ENCODE measurements around the gene C2. TPM values are rescaled to one million over a fixed set of nuclear protein-coding genes. Genes with fewer than 3 reads are reported as not detected.

Gene C2
- total RNA-seq, 1 experiment from 2014 or later: 1.3 TPM

DNA sequence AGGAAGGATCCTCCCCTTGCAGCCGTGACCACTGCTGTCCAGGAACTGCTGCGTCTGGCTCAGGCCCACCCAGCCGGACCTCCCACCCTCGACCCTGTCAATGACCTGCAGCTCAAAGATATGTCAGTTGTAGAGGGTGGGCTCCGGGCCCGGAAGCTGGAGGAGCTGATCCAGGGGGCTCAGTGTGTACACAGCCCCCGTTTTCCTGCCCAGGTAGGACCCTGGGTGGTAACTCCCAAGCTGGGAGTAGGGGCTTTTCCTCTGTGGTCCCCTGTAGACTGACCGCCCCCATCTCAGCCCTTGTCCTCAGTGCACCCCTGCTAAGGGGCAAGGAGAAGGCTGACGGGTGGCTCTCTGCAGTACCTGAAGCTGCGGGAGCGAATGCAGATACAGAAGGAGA lies 40.8 kb downstream of the C2 start:
- POLR2A ChIA-PET: no interaction called here
- Mint-ChIP-seq H3K4me3 (no peak overlapping the region), H3K36me3 (peaks cover 45% of the 10 kb centered on the region), H3K9me3 (no peaks in the 10 kb centered on the region), H3K27ac (no peak overlapping the region), H3K27me3 (ENCODE audit: low read depth) (no peaks in the 10 kb centered on the region), H3K4me1 (peaks cover 11% of the 10 kb centered on the region)
- ATAC-seq (no peak), DNase-seq (ENCODE audit: low spot score) (no peak)
- TF ChIP-seq, protein P1, sequence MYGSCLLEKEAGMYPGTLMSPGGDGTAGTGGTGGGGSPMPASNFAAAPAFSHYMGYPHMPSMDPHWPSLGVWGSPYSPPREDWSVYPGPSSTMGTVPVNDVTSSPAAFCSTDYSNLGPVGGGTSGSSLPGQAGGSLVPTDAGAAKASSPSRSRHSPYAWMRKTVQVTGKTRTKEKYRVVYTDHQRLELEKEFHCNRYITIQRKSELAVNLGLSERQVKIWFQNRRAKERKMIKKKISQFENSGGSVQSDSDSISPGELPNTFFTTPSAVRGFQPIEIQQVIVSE (CRISPR knock-in tag; IDR thresholded peaks at IDR 0.05; ENCODE audit: borderline replicate concordance): no peak
- no peak for TF ChIP-seq EMX1 (CRISPR knock-in tag; IDR thresholded peaks at IDR 0.05)
- no peak for TF ChIP-seq ZNF121 (CRISPR knock-in tag; IDR thresholded peaks at IDR 0.05)
- no peak for TF ChIP-seq GABPB1 (CRISPR knock-in tag; IDR thresholded peaks at IDR 0.05)
- TF ChIP-seq, protein P2, sequence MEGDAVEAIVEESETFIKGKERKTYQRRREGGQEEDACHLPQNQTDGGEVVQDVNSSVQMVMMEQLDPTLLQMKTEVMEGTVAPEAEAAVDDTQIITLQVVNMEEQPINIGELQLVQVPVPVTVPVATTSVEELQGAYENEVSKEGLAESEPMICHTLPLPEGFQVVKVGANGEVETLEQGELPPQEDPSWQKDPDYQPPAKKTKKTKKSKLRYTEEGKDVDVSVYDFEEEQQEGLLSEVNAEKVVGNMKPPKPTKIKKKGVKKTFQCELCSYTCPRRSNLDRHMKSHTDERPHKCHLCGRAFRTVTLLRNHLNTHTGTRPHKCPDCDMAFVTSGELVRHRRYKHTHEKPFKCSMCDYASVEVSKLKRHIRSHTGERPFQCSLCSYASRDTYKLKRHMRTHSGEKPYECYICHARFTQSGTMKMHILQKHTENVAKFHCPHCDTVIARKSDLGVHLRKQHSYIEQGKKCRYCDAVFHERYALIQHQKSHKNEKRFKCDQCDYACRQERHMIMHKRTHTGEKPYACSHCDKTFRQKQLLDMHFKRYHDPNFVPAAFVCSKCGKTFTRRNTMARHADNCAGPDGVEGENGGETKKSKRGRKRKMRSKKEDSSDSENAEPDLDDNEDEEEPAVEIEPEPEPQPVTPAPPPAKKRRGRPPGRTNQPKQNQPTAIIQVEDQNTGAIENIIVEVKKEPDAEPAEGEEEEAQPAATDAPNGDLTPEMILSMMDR (IDR thresholded peaks at IDR 0.05): no peak
- CTCF ChIA-PET: interaction anchor here (1.0 to 1.2 kb wide), 2 partner anchors 9 to 16 kb away, joined by 3 read pairs; partner anchors contain the start of genes NELFE and SKIC2

DNA sequence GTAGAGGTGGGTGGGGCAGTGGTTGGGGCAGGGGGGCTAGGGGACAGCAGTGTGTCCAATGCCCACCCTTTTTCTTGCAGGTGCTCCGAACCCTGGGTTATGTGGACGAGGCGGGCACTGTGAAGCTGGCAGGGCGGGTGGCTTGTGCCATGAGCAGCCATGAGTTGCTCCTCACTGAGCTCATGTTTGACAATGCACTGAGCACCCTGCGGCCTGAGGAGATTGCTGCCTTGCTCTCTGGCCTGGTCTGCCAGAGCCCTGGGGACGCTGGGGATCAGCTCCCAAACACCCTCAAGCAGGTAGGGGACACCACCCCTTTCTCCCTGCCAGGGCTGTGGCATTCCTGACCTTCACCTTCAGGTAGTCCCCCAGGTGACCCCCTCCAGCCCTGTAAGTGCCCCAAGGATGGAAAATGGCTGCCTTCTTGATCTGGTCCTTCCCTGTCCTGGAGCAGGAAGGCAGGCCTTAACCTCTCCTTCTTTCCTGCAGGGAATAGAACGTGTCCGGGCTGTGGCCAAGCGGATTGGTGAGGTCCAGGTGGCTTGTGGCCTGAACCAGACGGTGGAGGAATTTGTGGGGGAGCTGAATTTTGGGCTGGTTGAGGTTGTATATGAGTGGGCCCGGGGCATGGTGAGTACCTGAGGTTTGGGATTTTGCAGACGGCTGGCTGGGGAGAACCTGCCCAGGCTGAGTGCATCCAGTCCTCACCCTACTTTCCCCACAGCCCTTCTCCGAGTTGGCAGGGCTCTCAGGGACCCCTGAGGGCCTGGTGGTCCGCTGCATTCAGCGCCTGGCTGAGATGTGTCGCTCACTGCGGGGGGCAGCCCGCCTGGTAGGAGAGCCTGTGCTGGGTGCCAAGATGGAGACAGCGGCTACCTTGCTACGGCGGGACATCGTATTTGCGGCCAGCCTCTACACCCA lies 41.5 kb downstream of the C2 start:
- Mint-ChIP-seq H3K27ac (no peak overlapping the region), H3K4me3 (no peak overlapping the region), H3K27me3 (ENCODE audit: low read depth) (no peaks in the 10 kb centered on the region), H3K4me1 (peaks cover 12% of the 10 kb centered on the region), H3K9me3 (no peaks in the 10 kb centered on the region), H3K36me3 (peaks cover 42% of the 10 kb centered on the region)
- CTCF ChIA-PET: interaction anchor here (1.0 to 1.2 kb wide), 2 partner anchors 10 to 17 kb away, joined by 3 read pairs; partner anchors contain the start of genes NELFE and SKIC2
- no peak for DNase-seq (ENCODE audit: low spot score)
- no peak for TF ChIP-seq ATF1 (CRISPR knock-in tag; IDR thresholded peaks at IDR 0.05)
- TF ChIP-seq, protein P3, sequence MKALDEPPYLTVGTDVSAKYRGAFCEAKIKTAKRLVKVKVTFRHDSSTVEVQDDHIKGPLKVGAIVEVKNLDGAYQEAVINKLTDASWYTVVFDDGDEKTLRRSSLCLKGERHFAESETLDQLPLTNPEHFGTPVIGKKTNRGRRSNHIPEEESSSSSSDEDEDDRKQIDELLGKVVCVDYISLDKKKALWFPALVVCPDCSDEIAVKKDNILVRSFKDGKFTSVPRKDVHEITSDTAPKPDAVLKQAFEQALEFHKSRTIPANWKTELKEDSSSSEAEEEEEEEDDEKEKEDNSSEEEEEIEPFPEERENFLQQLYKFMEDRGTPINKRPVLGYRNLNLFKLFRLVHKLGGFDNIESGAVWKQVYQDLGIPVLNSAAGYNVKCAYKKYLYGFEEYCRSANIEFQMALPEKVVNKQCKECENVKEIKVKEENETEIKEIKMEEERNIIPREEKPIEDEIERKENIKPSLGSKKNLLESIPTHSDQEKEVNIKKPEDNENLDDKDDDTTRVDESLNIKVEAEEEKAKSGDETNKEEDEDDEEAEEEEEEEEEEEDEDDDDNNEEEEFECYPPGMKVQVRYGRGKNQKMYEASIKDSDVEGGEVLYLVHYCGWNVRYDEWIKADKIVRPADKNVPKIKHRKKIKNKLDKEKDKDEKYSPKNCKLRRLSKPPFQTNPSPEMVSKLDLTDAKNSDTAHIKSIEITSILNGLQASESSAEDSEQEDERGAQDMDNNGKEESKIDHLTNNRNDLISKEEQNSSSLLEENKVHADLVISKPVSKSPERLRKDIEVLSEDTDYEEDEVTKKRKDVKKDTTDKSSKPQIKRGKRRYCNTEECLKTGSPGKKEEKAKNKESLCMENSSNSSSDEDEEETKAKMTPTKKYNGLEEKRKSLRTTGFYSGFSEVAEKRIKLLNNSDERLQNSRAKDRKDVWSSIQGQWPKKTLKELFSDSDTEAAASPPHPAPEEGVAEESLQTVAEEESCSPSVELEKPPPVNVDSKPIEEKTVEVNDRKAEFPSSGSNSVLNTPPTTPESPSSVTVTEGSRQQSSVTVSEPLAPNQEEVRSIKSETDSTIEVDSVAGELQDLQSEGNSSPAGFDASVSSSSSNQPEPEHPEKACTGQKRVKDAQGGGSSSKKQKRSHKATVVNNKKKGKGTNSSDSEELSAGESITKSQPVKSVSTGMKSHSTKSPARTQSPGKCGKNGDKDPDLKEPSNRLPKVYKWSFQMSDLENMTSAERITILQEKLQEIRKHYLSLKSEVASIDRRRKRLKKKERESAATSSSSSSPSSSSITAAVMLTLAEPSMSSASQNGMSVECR (CRISPR knock-in tag; IDR thresholded peaks at IDR 0.05; ENCODE audit: borderline replicate concordance): no peak
- TF ChIP-seq, protein P4, sequence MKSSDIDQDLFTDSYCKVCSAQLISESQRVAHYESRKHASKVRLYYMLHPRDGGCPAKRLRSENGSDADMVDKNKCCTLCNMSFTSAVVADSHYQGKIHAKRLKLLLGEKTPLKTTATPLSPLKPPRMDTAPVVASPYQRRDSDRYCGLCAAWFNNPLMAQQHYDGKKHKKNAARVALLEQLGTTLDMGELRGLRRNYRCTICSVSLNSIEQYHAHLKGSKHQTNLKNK (CRISPR knock-in tag; IDR thresholded peaks at IDR 0.05): no peak
- TF ChIP-seq CREM (CRISPR knock-in tag; IDR thresholded peaks at IDR 0.05): no peak
- no peak for TF ChIP-seq PRRX2 (CRISPR knock-in tag; IDR thresholded peaks at IDR 0.05)
- TF ChIP-seq, protein P5, sequence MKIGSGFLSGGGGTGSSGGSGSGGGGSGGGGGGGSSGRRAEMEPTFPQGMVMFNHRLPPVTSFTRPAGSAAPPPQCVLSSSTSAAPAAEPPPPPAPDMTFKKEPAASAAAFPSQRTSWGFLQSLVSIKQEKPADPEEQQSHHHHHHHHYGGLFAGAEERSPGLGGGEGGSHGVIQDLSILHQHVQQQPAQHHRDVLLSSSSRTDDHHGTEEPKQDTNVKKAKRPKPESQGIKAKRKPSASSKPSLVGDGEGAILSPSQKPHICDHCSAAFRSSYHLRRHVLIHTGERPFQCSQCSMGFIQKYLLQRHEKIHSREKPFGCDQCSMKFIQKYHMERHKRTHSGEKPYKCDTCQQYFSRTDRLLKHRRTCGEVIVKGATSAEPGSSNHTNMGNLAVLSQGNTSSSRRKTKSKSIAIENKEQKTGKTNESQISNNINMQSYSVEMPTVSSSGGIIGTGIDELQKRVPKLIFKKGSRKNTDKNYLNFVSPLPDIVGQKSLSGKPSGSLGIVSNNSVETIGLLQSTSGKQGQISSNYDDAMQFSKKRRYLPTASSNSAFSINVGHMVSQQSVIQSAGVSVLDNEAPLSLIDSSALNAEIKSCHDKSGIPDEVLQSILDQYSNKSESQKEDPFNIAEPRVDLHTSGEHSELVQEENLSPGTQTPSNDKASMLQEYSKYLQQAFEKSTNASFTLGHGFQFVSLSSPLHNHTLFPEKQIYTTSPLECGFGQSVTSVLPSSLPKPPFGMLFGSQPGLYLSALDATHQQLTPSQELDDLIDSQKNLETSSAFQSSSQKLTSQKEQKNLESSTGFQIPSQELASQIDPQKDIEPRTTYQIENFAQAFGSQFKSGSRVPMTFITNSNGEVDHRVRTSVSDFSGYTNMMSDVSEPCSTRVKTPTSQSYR (CRISPR knock-in tag; IDR thresholded peaks at IDR 0.05): no peak
- TF ChIP-seq, protein P6, sequence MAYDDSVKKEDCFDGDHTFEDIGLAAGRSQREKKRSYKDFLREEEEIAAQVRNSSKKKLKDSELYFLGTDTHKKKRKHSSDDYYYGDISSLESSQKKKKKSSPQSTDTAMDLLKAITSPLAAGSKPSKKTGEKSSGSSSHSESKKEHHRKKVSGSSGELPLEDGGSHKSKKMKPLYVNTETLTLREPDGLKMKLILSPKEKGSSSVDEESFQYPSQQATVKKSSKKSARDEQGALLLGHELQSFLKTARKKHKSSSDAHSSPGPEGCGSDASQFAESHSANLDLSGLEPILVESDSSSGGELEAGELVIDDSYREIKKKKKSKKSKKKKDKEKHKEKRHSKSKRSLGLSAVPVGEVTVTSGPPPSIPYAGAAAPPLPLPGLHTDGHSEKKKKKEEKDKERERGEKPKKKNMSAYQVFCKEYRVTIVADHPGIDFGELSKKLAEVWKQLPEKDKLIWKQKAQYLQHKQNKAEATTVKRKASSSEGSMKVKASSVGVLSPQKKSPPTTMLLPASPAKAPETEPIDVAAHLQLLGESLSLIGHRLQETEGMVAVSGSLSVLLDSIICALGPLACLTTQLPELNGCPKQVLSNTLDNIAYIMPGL (CRISPR knock-in tag; IDR thresholded peaks at IDR 0.05): no peak
- TF ChIP-seq NR2C2 (CRISPR knock-in tag; IDR thresholded peaks at IDR 0.05): no peak
- TF ChIP-seq ELF4 (CRISPR knock-in tag; IDR thresholded peaks at IDR 0.05; ENCODE audit: low read depth): no peak
- TF ChIP-seq GTF2I (CRISPR knock-in tag; conservative IDR thresholded peaks at IDR 0.05): no peak
- no peak for TF ChIP-seq OVOL2 (CRISPR knock-in tag; IDR thresholded peaks at IDR 0.05; ENCODE audit: borderline replicate concordance)
- POLR2A ChIA-PET: no interaction called here
- no peak for ATAC-seq
